ENCODE measurements around the gene PRMT5.

The PRMT5 gene

GRCh38 chr14:22908601-22909000 lies 20.6 kb downstream of the PRMT5 start:
- Histone ChIP-seq H3K27me3 (ENCODE audit: low read depth, low read length) (no peaks in the 10 kb centered on the region), H3K27ac (ENCODE audit: low read length) (no peak overlapping the region), H3K36me3 (ENCODE audit: control insufficient read depth in 1 of 2, insufficient read depth in 2 of 2, low read length in 2 of 2) (peaks cover 45 to 70% of the 10 kb centered on the region in 2 donors), H3K4me1 (ENCODE audit: control insufficient read depth in 1 of 2, insufficient read depth in 2 of 2, low read length in 2 of 2) (peaks cover 0 to 6% of the 10 kb centered on the region in 2 donors), H3K4me3 (ENCODE audit: low read depth in 1 of 2, low read length in 2 of 2) (no peak overlapping the region), H3K9me3 (ENCODE audit: control insufficient read depth in 1 of 2, low read length in 2 of 2) (no peaks in the 10 kb centered on the region)

DNA sequence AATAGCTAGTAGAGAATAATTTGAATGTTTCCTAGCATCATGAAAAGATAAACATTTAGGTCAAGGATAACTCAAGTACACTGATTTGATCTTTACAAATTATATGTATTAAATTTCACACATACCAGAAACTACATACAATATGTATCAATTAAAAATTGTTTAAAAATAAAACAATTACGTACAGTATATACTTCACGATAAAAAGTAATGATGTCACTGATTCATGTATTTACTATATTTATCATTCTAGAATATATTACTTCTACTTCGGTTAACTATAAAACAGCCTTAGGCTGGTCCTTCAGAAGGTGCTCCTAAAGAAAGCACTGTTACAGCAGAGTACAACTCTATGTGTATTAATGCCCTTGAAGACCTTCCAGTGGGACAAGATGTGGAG lies 21.7 kb downstream of the PRMT5 start:
- peaks cover 53 to 81% of the 10 kb centered on the region in 2 donors for H3K36me3 ChIP-seq (ENCODE audit: control insufficient read depth in 1 of 2, insufficient read depth in 2 of 2, low read length in 2 of 2)
- H3K9me3 ChIP-seq (ENCODE audit: control insufficient read depth in 1 of 2, low read length in 2 of 2), result no peaks in the 10 kb centered on the region
- H3K27ac ChIP-seq (ENCODE audit: low read length), result no peak overlapping the region

GRCh38 chr14:22906073-22906472 lies 23.1 kb downstream of the PRMT5 start:
- Histone ChIP-seq H3K9me3 (ENCODE audit: control insufficient read depth in 1 of 2, low read length in 2 of 2) (no peaks in the 10 kb centered on the region), H3K36me3 (ENCODE audit: control insufficient read depth in 1 of 2, insufficient read depth in 2 of 2, low read length in 2 of 2) (peaks cover 64 to 89% of the 10 kb centered on the region in 2 donors), H3K27me3 (ENCODE audit: low read depth, low read length) (no peaks in the 10 kb centered on the region), H3K4me1 (ENCODE audit: control insufficient read depth in 1 of 2, insufficient read depth in 2 of 2, low read length in 2 of 2) (no peaks in the 10 kb centered on the region), H3K27ac (ENCODE audit: low read length) (no peak overlapping the region), H3K4me3 (ENCODE audit: low read depth in 1 of 2, low read length in 2 of 2) (no peak overlapping the region)

More for the DNA sequence above, 21.7 kb downstream of the PRMT5 start:
- Histone ChIP-seq H3K4me3 (ENCODE audit: low read depth in 1 of 2, low read length in 2 of 2) (no peak overlapping the region), H3K27me3 (ENCODE audit: low read depth, low read length) (no peaks in the 10 kb centered on the region), H3K4me1 (ENCODE audit: control insufficient read depth in 1 of 2, insufficient read depth in 2 of 2, low read length in 2 of 2) (peaks cover 0 to 6% of the 10 kb centered on the region in 2 donors)

GRCh38 chr14:22905627-22906026 lies 23.5 kb downstream of the PRMT5 start:
- no peak overlapping the region for H3K4me3 ChIP-seq (ENCODE audit: low read depth in 1 of 2, low read length in 2 of 2)
- peaks cover 65 to 90% of the 10 kb centered on the region in 2 donors for H3K36me3 ChIP-seq (ENCODE audit: control insufficient read depth in 1 of 2, insufficient read depth in 2 of 2, low read length in 2 of 2)
- no peak overlapping the region for H3K27ac ChIP-seq (ENCODE audit: low read length)
- no peaks in the 10 kb centered on the region for H3K9me3 ChIP-seq (ENCODE audit: control insufficient read depth in 1 of 2, low read length in 2 of 2)
- no peaks in the 10 kb centered on the region for H3K27me3 ChIP-seq (ENCODE audit: low read depth, low read length)
- H3K4me1 ChIP-seq (ENCODE audit: control insufficient read depth in 1 of 2, insufficient read depth in 2 of 2, low read length in 2 of 2), result no peaks in the 10 kb centered on the region

- Histone ChIP-seq H3K4me3 (ENCODE audit: low read depth in 1 of 2, low read length in 2 of 2) (no peak overlapping the region), H3K4me1 (ENCODE audit: control insufficient read depth in 1 of 2, insufficient read depth in 2 of 2, low read length in 2 of 2) (peaks cover 0 to 3% of the 10 kb centered on the region in 2 donors), H3K27ac (ENCODE audit: low read length) (no peak overlapping the region), H3K9me3 (ENCODE audit: control insufficient read depth in 1 of 2, low read length in 2 of 2) (no peaks in the 10 kb centered on the region), H3K36me3 (ENCODE audit: control insufficient read depth in 1 of 2, insufficient read depth in 2 of 2, low read length in 2 of 2) (peaks cover 56 to 78% of the 10 kb centered on the region in 2 donors), H3K27me3 (ENCODE audit: low read depth, low read length) (no peaks in the 10 kb centered on the region)
Measured at GRCh38 chr14:22903742-22904087, 25.5 kb downstream of the PRMT5 start.

DNA sequence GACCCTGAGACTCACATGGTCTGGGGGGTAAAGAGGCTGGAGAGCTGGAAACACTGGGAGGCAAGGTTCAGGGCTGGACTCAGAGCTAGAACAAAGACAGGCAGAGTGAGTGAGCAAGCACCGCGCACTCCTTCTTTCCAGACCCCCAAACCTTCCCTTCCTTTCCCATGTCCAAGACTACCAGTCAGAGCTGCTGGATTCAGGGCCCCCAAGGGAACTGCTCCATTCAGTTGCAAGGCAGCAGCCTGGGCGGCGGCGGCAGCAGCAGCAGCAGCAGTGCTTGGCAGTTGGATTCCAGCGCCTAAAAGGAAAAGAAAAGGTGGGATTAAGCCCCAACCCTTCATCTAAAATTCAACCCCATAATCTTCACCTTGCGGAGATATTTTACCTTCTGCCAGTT lies 27.4 kb downstream of the PRMT5 start:
- no peaks in the 10 kb centered on the region for H3K27me3 ChIP-seq (ENCODE audit: low read depth, low read length)
- no peaks in the 10 kb centered on the region for H3K9me3 ChIP-seq (ENCODE audit: control insufficient read depth in 1 of 2, low read length in 2 of 2)
- no peak overlapping the region for H3K27ac ChIP-seq (ENCODE audit: low read length)
- peaks cover 53 to 61% of the 10 kb centered on the region in 2 donors for H3K36me3 ChIP-seq (ENCODE audit: control insufficient read depth in 1 of 2, insufficient read depth in 2 of 2, low read length in 2 of 2)
- peaks cover 0 to 5% of the 10 kb centered on the region in 2 donors for H3K4me1 ChIP-seq (ENCODE audit: control insufficient read depth in 1 of 2, insufficient read depth in 2 of 2, low read length in 2 of 2)
- no peak overlapping the region for H3K4me3 ChIP-seq (ENCODE audit: low read depth in 1 of 2, low read length in 2 of 2)

GRCh38 chr14:22900081-22900799 lies 28.9 kb downstream of the PRMT5 start:
- peak overlapping the region; percentile 59 for H3K27ac ChIP-seq (ENCODE audit: low read length)
- H3K27me3 ChIP-seq (ENCODE audit: low read depth, low read length), result no peaks in the 10 kb centered on the region
- H3K9me3 ChIP-seq (ENCODE audit: control insufficient read depth in 1 of 2, low read length in 2 of 2), result no peaks in the 10 kb centered on the region
- H3K4me3 ChIP-seq (ENCODE audit: low read depth in 1 of 2, low read length in 2 of 2), result no peak overlapping the region
- peaks cover 0 to 5% of the 10 kb centered on the region in 2 donors for H3K4me1 ChIP-seq (ENCODE audit: control insufficient read depth in 1 of 2, insufficient read depth in 2 of 2, low read length in 2 of 2)
- H3K36me3 ChIP-seq (ENCODE audit: control insufficient read depth in 1 of 2, insufficient read depth in 2 of 2, low read length in 2 of 2), result peaks cover 40 to 45% of the 10 kb centered on the region in 2 donors

GRCh38 chr14:22898302-22899090 lies 30.7 kb downstream of the PRMT5 start:
- Histone ChIP-seq H3K27ac (ENCODE audit: low read length) (no peak overlapping the region), H3K9me3 (ENCODE audit: control insufficient read depth in 1 of 2, low read length in 2 of 2) (no peaks in the 10 kb centered on the region), H3K27me3 (ENCODE audit: low read depth, low read length) (no peaks in the 10 kb centered on the region)

DNA sequence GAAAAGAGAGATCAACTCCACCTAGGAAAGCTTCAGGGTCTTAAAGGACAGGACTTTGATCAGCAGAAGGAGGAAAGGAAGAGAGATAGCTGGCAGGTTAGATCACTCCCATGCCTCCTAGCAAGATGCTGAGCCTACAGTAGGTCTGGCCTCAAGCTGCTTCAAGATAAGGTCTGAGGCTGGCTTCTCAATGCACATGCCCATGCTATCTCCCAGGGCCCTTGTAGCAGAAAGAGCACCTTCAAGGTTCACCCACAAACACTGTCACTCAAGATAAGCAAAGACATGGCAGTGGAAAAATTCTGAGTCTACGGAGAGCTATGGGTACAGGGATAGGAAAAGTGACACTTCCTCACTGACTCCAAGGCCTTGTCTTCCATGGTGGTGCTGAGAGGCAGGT lies 31.8 kb downstream of the PRMT5 start:
- no peaks in the 10 kb centered on the region for H3K27me3 ChIP-seq (ENCODE audit: low read depth, low read length)

More at GRCh38 chr14:22898302-22899090, 30.7 kb downstream of the PRMT5 start:
- Histone ChIP-seq H3K36me3 (ENCODE audit: control insufficient read depth in 1 of 2, insufficient read depth in 2 of 2, low read length in 2 of 2) (peaks cover 27 to 28% of the 10 kb centered on the region in 2 donors), H3K4me1 (ENCODE audit: control insufficient read depth in 1 of 2, insufficient read depth in 2 of 2, low read length in 2 of 2) (peaks cover 0 to 5% of the 10 kb centered on the region in 2 donors), H3K4me3 (ENCODE audit: low read depth in 1 of 2, low read length in 2 of 2) (no peak overlapping the region)

DNA sequence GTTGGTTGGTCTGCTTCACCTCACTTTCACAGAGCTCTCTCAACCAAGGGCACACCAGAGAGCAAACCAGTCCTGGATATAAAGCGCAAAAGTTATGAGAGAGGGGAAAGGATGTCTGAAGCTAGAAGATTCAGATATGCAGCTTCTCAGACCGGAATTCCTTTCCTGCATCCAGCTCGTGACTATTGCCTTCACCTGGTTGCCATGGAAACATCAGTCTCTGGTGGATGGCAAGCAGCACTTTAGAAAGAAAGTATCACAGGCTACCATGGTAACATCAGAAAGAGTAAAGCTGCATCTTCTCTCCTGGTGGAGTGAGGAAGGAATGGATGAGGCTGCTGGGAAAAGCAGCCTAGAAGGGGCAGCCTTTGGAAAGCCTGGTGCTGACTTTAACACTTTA lies 32.4 kb downstream of the PRMT5 start:
- H3K27me3 ChIP-seq (ENCODE audit: low read depth, low read length), result no peaks in the 10 kb centered on the region
- H3K4me1 ChIP-seq (ENCODE audit: control insufficient read depth in 1 of 2, insufficient read depth in 2 of 2, low read length in 2 of 2), result peaks cover 0 to 5% of the 10 kb centered on the region in 2 donors

More for the DNA sequence above, 31.8 kb downstream of the PRMT5 start:
- no peak overlapping the region for H3K27ac ChIP-seq (ENCODE audit: low read length)
- peaks cover 17 to 19% of the 10 kb centered on the region in 2 donors for H3K36me3 ChIP-seq (ENCODE audit: control insufficient read depth in 1 of 2, insufficient read depth in 2 of 2, low read length in 2 of 2)
- H3K4me3 ChIP-seq (ENCODE audit: low read depth in 1 of 2, low read length in 2 of 2), result no peak overlapping the region
- H3K9me3 ChIP-seq (ENCODE audit: control insufficient read depth in 1 of 2, low read length in 2 of 2), result no peaks in the 10 kb centered on the region
- H3K4me1 ChIP-seq (ENCODE audit: control insufficient read depth in 1 of 2, insufficient read depth in 2 of 2, low read length in 2 of 2), result peaks cover 0 to 5% of the 10 kb centered on the region in 2 donors

DNA sequence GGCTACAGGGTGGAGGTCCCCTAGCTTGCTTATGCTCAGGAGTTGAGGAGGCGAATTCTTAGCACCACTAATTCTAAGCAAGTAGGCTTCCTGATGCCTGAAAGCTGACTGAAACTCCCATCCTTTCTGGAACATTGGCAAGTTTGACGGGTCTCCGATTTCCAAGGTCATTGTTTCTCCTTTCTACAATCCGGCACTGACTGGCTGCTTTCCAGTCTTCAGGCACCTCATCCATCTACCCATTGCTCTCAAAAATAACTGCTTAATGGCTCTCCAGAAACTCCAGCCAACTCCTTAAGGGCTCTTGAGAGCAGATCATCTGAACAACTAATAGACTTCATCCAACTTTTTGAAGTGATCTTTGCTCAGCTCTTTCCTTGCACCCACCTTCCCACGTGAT lies 32.8 kb downstream of the PRMT5 start:
- Histone ChIP-seq H3K4me3 (ENCODE audit: low read depth in 1 of 2, low read length in 2 of 2) (no peak overlapping the region), H3K27me3 (ENCODE audit: low read depth, low read length) (no peaks in the 10 kb centered on the region), H3K9me3 (ENCODE audit: control insufficient read depth in 1 of 2, low read length in 2 of 2) (no peaks in the 10 kb centered on the region), H3K36me3 (ENCODE audit: control insufficient read depth in 1 of 2, insufficient read depth in 2 of 2, low read length in 2 of 2) (peaks cover 7 to 10% of the 10 kb centered on the region in 2 donors), H3K27ac (ENCODE audit: low read length) (no peak overlapping the region), H3K4me1 (ENCODE audit: control insufficient read depth in 1 of 2, insufficient read depth in 2 of 2, low read length in 2 of 2) (peaks cover 0 to 5% of the 10 kb centered on the region in 2 donors)

More for the DNA sequence above, 32.4 kb downstream of the PRMT5 start:
- H3K36me3 ChIP-seq (ENCODE audit: control insufficient read depth in 1 of 2, insufficient read depth in 2 of 2, low read length in 2 of 2), result peaks cover 11 to 14% of the 10 kb centered on the region in 2 donors
- no peak overlapping the region for H3K4me3 ChIP-seq (ENCODE audit: low read depth in 1 of 2, low read length in 2 of 2)
- H3K27ac ChIP-seq (ENCODE audit: low read length), result no peak overlapping the region
- no peaks in the 10 kb centered on the region for H3K9me3 ChIP-seq (ENCODE audit: control insufficient read depth in 1 of 2, low read length in 2 of 2)

Data from muscle layer of duodenum (tissue), 2 donors.